Osteocyte (in vitro differentiated cells): ENCODE measurements around the gene BATF2. TPM values are rescaled to one million over a fixed set of nuclear protein-coding genes. Genes with fewer than 3 reads are reported as not detected.
"Not testable (repeated sequence)": the region's sequence is repeated elsewhere in the genome, so short reads cannot be mapped to it uniquely, and the experiment has no call there.

Source experiments
- DNase-seq: peaks from one replicate; pipeline ENCODE4 v3.0.0; 2021; ENCODE audit warnings: mixed read lengths; ENCODE audit not compliant: unreplicated experiment; ENCODE audit errors: extremely low spot score
- H3K27ac Mint-ChIP-seq: one replicate; pipeline ENCODE4 v1.8.0; 2021; ENCODE audit warnings: mild to moderate bottlenecking, mixed read lengths; ENCODE audit not compliant: unreplicated experiment
- H3K27me3 Mint-ChIP-seq: one replicate; pipeline ENCODE4 v1.8.0; 2021; ENCODE audit warnings: mixed read lengths; ENCODE audit not compliant: unreplicated experiment
- H3K36me3 Mint-ChIP-seq: one replicate; pipeline ENCODE4 v1.8.0; 2021; ENCODE audit warnings: mixed read lengths; ENCODE audit not compliant: unreplicated experiment
- H3K4me1 Mint-ChIP-seq: one replicate; pipeline ENCODE4 v1.8.0; 2021; ENCODE audit warnings: mixed read lengths; ENCODE audit not compliant: unreplicated experiment
- H3K4me3 Mint-ChIP-seq: one replicate; pipeline ENCODE4 v1.8.0; 2021; ENCODE audit warnings: mild to moderate bottlenecking, moderate library complexity, mixed read lengths; ENCODE audit not compliant: unreplicated experiment
- H3K9me3 Mint-ChIP-seq: one replicate; pipeline ENCODE4 v1.8.0; 2021; ENCODE audit warnings: mixed read lengths; ENCODE audit not compliant: unreplicated experiment
- CTCF ChIP-seq: fragments of 200-600 bp; sonication (generic); IDR thresholded peaks from 2 replicates; pipeline ENCODE4 v1.5.0; 2021; ENCODE audit warnings: antibody characterized with exemption, mild to moderate bottlenecking, moderate library complexity
- total RNA-seq: library from RNA; stranded (reverse); gene quantifications from 2 replicates; pipeline ENCODE4 v1.2.1, GENCODE V29; 2021

Gene BATF2
- total RNA-seq, 1 donor from 2014 or later: not detected

GRCh38 chr11:65013888-65014725 lies 17.3 kb upstream of the BATF2 start, which contains the start of gene ARL2:
Gene ARL2, plus strand, starts transcription at chr11:65014160. Its CDS starts 48 bp downstream, at chr11:65014208.
- Mint-ChIP-seq H3K4me3 (peak within 1 kb of the TSS; percentile 88), H3K4me1 (peaks cover 11% of the 10 kb centered on the region)
- peak; percentile 96 for DNase-seq

GRCh38 chr11:65013130-65013887 lies 16.5 kb upstream of the BATF2 start:
- Mint-ChIP-seq H3K36me3 (peaks cover 12% of the 10 kb centered on the region), H3K27me3 (no peaks in the 10 kb centered on the region), H3K9me3 (no peaks in the 10 kb centered on the region), H3K27ac (peak overlapping the region; percentile 97), H3K4me1 (peaks cover 11% of the 10 kb centered on the region), H3K4me3 (peak overlapping the region; percentile 88)
- DNase-seq: peak; percentile 96
- TF ChIP-seq CTCF: peak; percentile 75

More at GRCh38 chr11:65013888-65014725, 17.3 kb upstream of the BATF2 start, which contains the start of gene ARL2:
- peak within 1 kb of the TSS; percentile 97 for H3K27ac Mint-ChIP-seq
- no peaks in the 10 kb centered on the region for H3K9me3 Mint-ChIP-seq
- H3K36me3 Mint-ChIP-seq: peaks cover 12% of the 10 kb centered on the region
- peak; percentile 85 for TF ChIP-seq CTCF
- no peaks in the 10 kb centered on the region for H3K27me3 Mint-ChIP-seq

GRCh38 chr11:65008873-65009272 lies 12.1 kb upstream of the BATF2 start:
- no peak for DNase-seq
- Mint-ChIP-seq H3K4me3 (no peak overlapping the region), H3K9me3 (no peaks in the 10 kb centered on the region), H3K27ac (no peak overlapping the region), H3K27me3 (no peaks in the 10 kb centered on the region), H3K4me1 (peaks cover 11% of the 10 kb centered on the region), H3K36me3 (no peaks in the 10 kb centered on the region)
- no peak for TF ChIP-seq CTCF

GRCh38 chr11:65008016-65008415 lies 11.2 kb upstream of the BATF2 start:
- TF ChIP-seq CTCF: no peak

GRCh38 chr11:65003968-65004367 lies 7.2 kb upstream of the BATF2 start:
- H3K4me1 Mint-ChIP-seq, H3K27ac Mint-ChIP-seq, H3K27me3 Mint-ChIP-seq, H3K36me3 Mint-ChIP-seq, H3K9me3 Mint-ChIP-seq, DNase-seq, H3K4me3 Mint-ChIP-seq: not testable (repeated sequence)

More at GRCh38 chr11:65008016-65008415, 11.2 kb upstream of the BATF2 start:
- DNase-seq: no peak
- no peak overlapping the region for H3K4me3 Mint-ChIP-seq
- no peaks in the 10 kb centered on the region for H3K27me3 Mint-ChIP-seq
- no peaks in the 10 kb centered on the region for H3K9me3 Mint-ChIP-seq
- peaks cover 6% of the 10 kb centered on the region for H3K4me1 Mint-ChIP-seq
- H3K27ac Mint-ChIP-seq: no peak overlapping the region
- H3K36me3 Mint-ChIP-seq: no peaks in the 10 kb centered on the region
